HG03442 (cell line): ENCODE data around the gene SPON1.
"Not testable (repeated sequence)": the region's sequence is repeated elsewhere in the genome, so short reads cannot be mapped to it uniquely, and the experiment has no call there.

ENCODE experiments used
- ATAC-seq: cut with Tn5 transposase; IDR thresholded peaks from one replicate; pipeline ENCODE4 v1.9.1; 2021; ENCODE audit warnings: mild to moderate bottlenecking, moderate library complexity; ENCODE audit not compliant: unreplicated experiment

Gene SPON1

DNA sequence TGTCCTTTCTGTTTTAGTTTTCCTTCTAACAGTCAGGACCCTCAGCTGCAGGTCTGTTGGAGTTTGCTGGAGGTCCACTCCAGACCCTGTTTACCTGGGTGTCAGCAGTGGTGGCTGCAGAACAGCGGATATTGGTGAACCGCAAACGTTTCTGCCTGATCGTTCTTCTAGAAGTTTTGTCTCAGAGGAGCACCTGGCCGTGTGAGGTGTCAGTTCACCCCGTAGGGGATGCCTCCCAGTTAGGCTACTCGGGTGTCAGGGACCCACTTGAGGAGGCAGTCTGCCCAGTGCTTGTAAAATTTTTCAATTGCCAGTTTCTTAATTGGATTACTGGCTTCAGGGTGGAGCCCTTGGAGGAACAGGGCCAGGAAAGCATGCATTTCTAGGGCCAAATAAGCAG, 211.2 kb downstream of the SPON1 start:
- not testable (repeated sequence) for ATAC-seq

DNA sequence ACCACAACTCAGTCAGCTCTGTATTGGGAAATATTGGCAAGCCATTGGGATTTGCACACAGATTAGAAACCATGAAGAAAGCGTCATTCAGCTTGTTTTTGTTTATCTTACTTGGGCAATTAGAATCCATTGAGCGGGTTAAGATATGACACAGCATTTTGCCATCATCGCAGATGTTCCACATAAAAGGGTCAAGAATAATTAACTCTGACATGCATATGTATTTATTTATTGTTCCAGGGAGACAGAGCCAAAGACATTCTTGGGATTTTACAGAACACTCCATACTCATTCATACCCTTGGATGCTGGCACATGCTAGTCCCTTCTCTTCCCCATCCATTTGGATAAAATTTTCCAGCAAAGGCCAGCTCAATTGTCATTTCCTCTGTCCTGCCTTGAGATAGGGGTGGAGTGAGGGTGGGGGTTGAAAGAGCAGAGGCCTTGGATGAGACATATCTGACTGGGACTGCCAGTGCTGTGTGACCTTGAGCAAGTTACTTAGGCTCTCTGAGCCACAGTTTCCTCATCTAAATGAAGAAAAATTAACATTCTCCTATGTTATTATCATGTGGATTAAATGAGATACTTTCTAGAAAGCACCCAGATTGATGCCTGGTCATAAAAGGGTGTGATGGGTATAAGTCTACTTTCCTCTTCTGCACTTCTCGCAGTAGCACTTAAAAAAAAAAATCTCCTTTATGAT, 216.7 kb downstream of the SPON1 start:
- ATAC-seq = no peak

DNA sequence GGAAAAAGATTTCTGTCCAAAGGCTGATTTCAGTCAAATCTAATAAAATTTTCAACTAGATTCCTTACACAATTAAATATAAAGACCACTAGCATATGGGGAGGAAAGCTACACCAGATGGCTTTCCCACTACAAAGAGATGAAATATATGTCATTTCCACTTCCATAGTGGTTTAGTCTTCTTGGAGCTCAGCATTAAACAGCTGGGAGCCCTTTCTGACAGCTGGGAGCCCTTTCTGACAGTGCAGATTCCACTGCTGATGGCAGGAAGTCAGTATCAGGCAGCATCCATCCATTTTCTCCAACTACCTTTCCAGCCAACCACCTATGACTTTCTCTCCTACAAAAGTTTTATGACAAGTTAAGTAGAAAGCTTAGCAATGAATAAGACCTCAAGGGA, 218.6 kb downstream of the SPON1 start:
- ATAC-seq = no peak

DNA sequence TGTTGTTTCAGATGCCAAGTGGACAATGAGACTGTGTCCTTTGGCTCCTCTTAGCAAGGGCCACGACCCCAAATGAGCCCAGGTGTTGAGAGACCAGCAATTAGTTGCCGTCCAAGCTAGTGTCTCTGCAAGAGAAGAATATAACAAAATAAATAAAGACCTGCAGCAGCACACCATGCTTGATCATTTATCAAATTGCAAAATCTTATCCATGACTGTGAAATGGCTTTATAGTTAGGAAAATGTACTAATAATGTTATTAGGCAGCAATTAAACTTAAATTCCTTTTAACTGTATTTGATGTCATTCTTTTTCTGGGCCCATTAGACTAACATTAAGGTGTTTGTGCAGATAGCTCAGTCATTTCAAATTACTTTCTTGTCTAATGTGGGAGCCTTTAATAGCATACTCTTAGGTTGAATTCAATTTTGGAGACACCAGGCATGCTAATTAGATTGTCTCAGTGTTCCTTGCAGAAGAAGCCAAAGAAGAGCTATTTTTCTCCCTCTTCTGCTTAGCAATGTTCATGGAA, 220.4 kb downstream of the SPON1 start:
- ATAC-seq = no peak

DNA sequence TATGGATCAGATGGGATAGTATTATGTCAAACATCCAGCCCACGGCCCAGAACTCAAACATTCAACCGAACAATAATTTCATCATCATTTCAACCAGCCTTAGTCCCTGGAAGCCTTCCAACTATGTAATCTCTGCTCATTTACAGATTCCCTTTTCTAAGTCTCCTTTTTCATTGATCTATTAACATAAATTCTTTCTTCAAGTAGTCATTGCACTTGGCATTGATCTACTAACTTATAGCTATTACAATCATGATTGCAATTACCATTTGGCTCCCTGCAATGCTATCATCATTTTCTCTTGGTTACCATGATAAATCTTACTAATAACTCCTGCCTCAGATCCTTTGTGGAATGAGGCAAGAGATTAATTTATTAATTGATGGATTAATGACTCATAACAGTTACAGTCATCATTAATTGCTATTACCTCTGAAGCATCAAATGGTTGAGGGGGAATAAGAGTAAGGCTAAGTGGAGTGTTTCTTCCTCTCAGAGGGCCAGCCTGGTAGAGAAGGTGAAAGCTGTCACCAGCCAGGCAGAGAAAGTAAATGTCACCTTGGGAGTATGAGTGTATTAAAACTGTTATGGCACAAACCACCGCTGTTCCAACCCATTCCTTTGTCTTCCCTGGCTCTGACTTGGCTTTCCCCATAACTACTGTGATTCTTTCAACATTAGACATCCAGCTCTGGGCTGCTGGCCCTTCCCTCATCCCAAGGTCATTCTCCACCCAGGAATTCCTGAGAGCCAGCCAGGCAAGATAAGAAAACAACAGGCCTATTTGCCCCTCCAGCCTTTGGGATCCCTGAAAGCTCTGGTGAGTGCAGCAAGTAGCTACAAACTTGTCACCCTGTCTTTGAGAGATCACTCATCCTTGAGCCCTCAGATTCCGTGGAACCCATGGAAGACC, 221.8 kb downstream of the SPON1 start:
- ATAC-seq = no peak

DNA sequence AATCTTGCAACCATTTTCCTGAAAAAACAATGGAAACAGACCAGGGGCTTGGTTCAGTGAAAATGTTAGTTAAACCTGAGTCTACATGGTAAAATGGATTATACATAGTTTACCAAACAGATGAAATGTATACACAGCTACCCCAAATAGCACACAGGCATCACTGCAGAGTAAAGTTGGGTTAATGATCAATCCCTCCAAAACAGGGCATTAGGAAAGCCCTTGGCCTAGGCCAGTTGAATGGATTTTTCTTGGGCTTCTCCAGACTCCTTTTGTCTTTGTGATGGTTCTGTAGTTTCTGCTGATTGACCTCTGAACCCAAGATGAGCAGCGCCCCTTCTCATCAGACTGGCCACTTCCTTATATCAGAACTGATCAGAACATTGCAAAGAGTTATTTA, 222.9 kb downstream of the SPON1 start:
- ATAC-seq = no peak

DNA sequence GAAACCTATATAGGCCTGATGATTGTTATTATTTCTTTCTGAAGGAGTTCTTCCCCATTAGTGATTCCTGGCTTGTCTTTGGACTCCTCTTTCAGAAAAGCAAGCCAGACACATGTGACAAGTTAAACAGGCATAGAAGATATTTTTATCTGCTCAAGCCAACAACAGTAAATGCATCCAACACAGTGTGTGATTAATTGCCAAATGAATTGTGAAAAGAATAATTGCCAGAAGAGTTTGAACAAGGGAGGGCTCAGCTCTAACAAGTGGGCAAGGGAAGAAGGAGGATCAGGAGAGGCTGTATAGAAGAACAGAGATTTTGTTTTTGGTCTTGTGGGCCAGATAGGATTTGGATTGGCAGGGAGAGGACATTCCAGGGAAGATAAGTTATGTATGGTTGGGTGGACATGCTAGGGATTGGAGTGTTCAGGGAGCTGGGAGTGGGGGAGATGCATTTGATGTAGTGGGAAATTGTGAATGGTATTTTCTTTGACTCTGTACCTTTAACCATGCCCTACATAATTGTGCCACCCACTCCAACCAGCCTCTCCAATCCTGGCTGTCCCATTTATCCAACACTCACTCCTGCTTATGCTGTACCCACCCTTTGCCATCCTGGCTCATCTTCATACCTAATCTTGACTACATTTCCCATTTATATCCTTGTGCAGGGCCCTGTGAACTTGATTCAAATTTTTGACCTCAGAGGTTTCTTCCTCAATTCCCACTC, 223.7 kb downstream of the SPON1 start:
- ATAC-seq = no peak

DNA sequence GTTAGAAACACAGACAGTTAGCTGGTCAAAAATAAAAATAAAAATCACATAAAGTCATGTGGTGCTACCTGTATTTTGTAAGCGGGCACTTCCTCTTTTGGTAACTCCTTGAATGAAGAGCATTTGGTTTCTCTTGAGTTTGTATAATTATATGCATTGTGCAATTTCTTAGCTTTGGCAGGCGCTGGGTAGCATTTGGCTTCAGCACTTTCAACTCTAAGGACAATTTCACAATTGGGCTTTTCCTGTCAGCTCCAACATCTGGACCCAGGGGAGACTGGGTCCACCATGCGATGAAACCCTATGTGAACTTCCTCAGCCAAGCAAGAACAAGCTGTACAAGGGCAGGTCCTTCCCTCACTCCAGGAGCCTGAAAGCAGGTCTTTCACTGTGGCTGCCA, 227.4 kb downstream of the SPON1 start:
- ATAC-seq = no peak

DNA sequence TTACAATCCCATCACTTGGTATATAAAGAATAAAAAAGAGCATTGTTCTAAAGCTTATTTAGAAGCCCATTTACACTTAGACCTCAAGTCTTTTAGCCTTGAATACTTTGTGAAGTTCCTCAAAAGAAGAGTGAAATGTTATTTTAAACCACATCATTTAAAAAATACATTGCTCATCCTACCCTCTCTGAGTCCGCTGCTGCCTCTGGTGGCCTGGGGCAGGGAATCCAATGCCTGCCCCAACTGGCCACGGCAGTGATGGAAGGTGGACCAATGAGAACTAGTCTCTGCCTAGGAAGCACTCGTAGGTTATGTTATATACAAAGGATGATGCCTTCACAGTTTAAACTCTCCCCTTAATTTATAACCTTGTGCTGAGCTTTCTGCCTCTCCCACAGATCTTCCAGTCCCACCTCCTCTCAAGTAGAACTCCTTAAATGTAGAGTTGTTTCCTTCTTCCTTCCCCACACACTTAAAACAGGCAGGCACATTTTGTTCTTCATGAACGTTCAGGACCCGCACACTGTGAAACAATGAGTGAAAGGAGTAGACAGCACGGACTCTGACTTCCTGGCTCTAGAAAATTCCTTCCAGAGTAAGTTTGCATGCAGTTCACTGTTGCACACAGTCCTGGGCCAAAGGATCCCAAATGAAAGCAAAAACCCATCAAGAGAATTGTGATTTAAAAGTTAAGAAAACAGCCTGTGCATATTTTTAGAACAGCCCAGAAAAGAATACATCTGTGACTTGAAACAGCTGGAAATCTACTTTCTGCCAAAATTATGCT, 228.7 kb downstream of the SPON1 start:
- ATAC-seq = no peak

DNA sequence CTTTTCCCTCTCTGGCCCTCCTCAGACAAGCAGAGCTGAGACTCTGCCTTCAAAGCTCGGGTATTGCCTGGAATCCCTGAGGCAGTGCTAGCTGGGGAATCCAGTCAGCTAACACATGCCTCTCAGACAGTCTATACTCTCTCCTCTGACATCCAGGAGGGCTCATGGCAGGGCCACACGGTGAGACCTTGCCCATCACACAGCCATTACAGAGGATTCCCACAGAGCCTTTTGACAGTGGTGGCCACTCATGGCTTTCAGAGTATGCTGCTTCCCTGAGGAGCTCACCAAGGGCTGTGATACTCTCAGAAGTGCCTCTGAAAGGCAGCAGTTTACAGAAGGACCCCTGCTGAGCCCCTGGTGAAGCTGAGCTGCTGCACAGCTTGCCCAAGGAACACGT, 231.1 kb downstream of the SPON1 start:
- ATAC-seq = no peak

DNA sequence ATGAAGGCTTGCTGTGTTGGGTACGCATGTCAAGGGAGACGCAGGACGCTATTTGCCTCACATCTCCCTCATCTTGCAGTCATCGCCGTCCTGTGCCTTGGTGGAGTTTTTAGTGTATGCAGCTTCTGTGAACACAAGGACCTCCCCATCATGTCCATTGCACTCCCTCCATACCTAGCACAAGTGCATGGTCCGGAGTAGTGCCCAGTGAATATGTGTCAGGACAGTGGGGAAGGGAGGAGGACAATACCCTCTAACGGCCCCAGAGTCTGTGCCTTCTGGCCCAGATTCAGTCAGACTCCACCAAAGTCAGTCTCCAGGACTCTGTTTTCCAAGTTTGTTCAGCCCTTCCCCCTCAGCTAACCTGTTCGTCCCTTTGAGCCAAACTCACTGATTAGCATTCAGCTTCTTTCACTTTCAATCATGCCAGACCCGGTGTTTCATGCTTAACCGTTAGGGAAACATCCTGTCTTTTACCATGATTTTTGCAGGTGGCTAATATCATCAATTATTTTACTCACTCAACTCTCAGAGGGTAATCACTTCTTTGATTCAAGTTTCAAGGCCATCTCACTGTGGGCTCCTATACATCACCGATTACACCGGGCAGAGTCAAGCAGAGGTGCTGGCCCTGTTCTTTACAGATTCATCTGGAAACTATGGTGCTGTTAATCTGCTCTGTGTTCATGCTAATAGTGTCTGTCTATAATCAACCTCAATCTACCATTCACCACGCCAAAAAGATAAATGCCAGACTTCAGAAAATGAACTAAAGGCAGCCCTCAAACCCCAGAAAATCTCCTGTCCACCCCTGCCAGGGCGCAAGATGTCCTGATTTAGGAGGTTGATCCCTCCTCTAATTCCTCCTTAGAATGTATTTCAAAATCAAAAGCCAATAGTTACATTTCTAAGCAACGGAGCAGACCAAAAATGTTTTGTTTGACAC, 240.0 kb downstream of the SPON1 start:
- peak; percentile 64 for ATAC-seq

DNA sequence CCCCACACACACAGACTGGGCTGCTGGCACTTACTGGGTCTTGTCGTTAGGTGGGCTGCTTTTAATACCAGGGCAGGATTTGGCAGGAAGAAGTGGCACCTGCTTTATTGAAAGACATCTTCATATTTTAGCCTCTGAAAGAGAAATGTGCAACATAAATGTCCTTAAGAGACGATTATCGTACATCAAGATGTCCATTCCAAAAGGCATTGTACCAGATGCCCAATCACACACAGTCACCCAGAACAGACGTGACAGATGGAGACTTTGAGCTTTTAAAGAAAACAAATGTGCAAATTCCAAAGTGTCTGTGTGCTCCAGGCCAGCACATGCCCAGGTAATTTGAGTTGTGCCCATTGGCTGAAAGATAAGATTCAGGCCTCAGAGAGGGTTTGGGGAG, 240.8 kb downstream of the SPON1 start:
- no peak for ATAC-seq

DNA sequence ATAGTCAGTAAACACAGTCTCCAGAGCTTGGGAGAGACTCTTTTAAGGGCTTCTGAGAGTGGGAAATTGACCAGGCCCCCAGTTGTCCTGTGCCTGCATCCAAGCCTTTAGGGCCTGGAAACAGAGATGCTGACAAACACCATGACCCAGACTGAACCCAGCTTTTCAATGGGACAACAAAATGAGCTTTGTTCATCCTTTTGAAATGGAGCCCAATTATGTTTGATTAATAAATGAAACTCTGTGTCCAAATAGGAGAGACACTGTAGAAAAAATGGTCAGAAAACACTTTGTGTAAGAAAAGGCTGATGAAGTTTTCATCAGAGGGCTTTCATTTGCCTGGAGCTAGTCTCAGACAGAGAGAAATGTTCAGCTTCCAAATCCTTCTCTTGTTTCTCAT, 250.5 kb downstream of the SPON1 start:
- no peak for ATAC-seq

DNA sequence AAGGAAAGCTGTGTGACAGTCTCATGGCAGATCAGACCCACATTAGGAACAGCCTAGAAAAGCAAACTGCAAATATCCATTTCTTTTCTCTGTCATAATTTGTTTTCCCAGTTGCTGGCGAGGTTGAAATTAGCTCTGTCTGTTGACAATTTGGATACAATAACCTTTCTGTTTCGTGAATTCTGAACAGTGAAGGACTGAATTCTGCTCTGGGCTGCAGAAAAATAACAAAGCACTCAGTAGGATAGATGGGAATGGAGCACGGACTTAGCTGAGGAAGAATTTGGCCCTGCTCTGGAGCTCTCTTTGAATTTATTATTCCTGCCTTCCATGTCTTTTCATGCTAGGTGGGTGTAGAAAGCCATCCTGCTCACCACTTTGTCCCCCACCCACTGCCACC, 256.2 kb downstream of the SPON1 start:
- no peak for ATAC-seq

DNA sequence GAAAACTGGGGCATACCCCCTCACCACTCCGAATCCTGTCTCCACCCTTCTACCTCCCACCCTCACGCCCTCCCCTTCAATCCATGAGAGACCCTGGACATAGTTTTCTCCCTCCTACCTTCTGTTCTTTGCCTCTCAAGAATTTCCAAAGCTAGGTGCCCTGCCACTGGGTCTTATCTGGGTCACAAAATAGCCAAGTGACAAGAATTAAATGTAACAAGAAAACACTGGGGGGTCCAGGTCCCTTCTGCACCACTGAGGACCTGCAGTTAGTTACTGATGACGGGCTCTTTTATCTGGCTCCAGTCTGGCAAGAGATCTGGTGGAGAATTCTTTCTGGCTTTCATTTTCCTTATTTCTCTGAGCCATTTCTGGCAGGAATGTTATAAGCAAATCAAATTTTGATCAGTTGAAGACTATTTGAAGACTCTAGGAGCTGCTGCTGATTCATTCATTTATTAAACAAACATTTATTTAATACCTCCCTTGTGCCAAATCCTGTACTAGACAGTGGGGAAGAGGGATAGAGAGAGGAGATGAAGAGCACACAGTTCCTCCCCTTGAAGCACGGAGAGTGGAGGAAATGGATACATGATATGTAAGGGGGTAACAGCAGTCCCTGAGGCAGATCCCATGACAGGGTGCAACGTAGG, 261.2 kb downstream of the SPON1 start:
- no peak for ATAC-seq

DNA sequence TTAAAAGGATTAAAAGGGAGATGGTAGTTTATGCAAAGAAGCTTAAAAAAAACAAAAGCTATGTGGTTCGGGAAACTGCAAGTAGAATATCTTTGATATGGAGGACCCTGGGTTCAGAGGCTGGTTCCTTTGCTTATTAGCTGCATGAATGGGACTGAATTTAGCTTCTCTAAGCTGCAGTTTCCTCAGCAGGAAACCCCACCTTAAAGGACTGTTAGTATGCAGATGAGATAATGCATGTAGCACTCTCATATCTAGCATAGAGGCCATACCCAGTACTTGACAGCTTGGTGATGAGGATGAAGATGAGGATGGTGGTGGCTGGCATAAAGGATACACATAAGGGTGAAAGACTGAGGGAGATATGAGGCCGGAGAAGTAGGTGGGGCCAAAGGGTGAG, 261.9 kb downstream of the SPON1 start:
- ATAC-seq = no peak

DNA sequence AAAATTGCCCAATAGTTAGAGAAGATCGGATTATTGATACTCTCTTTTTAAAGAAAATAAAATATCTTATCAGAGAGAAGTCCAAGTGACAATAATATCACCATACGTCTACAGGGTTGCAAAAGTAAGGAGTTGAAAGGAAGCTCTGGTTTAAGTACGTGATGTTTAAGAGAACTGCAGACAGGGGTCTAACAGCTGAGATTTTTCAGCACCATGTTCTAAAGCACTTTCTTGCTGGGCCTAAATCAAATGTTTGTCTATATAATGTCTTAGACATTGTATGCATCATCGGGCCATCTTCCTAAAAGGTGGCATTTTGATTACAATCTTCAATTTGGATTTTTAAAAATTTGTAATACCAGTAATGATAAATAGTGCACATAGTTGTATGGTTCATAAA, 263.1 kb downstream of the SPON1 start:
- ATAC-seq = no peak

DNA sequence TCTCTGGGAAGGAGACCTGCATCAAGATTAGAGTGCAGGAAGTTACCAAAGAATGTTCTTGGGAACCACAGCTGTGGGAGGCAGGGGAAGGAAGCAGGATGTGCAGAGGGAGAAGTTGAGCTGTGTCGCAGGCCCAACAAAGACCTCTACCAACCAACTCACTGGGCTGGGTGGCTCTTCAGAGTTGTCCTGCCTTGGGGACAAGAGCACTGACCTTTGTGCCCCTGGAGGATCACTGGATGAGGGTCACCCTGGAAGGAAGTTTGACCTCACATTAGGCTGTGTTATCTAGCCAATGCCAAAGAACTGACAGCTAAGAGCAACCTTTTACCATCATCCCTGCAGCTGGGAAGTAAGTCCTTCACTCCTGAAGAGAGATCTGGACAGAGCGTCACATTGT, 265.8 kb downstream of the SPON1 start:
- ATAC-seq = no peak

DNA sequence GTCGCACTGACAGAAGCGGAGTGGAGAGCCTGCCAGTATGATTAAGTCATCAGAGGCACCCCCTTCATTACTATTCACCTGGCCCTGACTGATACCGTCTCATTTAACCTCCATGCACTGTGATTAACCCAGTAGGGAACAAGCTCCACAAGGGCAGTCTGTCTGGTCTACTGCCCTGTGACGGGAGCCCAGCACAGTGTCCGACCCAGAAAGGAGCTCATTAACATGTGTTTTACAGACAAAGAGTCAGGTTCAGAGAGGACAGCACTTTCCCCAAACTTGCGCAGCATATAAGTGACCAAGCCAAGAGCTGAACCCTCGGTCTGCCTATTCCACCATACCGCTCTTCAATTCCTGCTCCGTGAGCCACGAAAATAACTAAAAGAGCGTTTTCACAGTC, 266.9 kb downstream of the SPON1 start:
- ATAC-seq = no peak
